SK-N-SH treated with all-trans-retinoic acid at 6 μM for 48 hours (cell line): ENCODE results near the gene HPN.

Experiments
- GLIS3 ChIP-seq: fragments of 250-450 bp; sonication (Bioruptor Pico); IDR thresholded peaks from 2 replicates; pipeline ENCODE4 v1.5.0; 2020; ENCODE audit warnings: mild to moderate bottlenecking, moderate library complexity
- RARB ChIP-seq: fragments of 250-450 bp; sonication (Bioruptor Pico); IDR thresholded peaks from 2 replicates; pipeline ENCODE4 v1.8.0; 2021; ENCODE audit warnings: mild to moderate bottlenecking, moderate library complexity
- SNAI2 ChIP-seq: fragments of 250-450 bp; sonication (Bioruptor Pico); IDR thresholded peaks from 2 replicates; pipeline ENCODE4 v1.5.0; 2020; ENCODE audit warnings: mild to moderate bottlenecking, moderate library complexity
- TOX ChIP-seq: fragments of 250-450 bp; sonication (Bioruptor Pico); IDR thresholded peaks from 2 replicates; pipeline ENCODE4 v1.8.0; 2021; ENCODE audit warnings: mild to moderate bottlenecking, moderate library complexity, borderline replicate concordance
- ZFP30 ChIP-seq: fragments of 450-650 bp; formaldehyde crosslinking; IDR thresholded peaks from 2 replicates; pipeline ENCODE4 v1.5.0; 2022; ENCODE audit warnings: mild to moderate bottlenecking, moderate library complexity

GRCh38 chr19:35044317-35045117 is 3.0 kb downstream of the HPN start:
- TF ChIP-seq SNAI2 (CRISPR knock-in tag) (no peak), GLIS3 (CRISPR knock-in tag) (no peak), ZFP30 (CRISPR knock-in tag) (no peak), TOX (CRISPR knock-in tag) (no peak), RARB (CRISPR knock-in tag) (no peak)
